Keratinocyte (primary cell): ENCODE measurements around the gene FAM32A.

Source experiments
- CTCF ChIP-seq, 3 experiments: IDR thresholded peaks in 1 of 3; conservative IDR thresholded peaks in 1 of 3; optimal IDR thresholded peaks in 1 of 3; 2 replicates in 2 of 3; 3 replicates in 1 of 3; pipeline versions ENCODE3 to v1.5.1; 2011; ENCODE audit warnings: low read length in 3 of 3, mild to moderate bottlenecking in 3 of 3, moderate library complexity in 2 of 3, control low read depth in 1 of 3, inconsistent platforms in 1 of 3; ENCODE audit not compliant: insufficient read depth in 2 of 3; ENCODE audit errors: extremely low read depth in 1 of 3
- EZH2 ChIP-seq: IDR thresholded peaks from one replicate; pipeline ENCODE4 v1.6.1; 2012; ENCODE audit warnings: inconsistent platforms, mild to moderate bottlenecking, low read length, moderate library complexity

- TF ChIP-seq CTCF (optimal IDR thresholded peaks at IDR 0.05 in 1 of 3, IDR thresholded peaks at IDR 0.05 in 1 of 3, conservative IDR thresholded peaks at IDR 0.05 in 1 of 3; ENCODE audit: extremely low read depth in 1 of 3, insufficient read depth in 2 of 3, low read length in 3 of 3) (no peak), EZH2 (no peak)
Observed at GRCh38 chr19:16198370-16198651, 13.1 kb downstream of the FAM32A start.
